HG02973 (cell line): Measurements from ENCODE around the gene CSTB.

Experiments used
- ATAC-seq: cut with Tn5 transposase; IDR thresholded peaks from one replicate; pipeline ENCODE4 v1.9.1; 2021; ENCODE audit warnings: moderate library complexity; ENCODE audit not compliant: unreplicated experiment

The CSTB gene

DNA sequence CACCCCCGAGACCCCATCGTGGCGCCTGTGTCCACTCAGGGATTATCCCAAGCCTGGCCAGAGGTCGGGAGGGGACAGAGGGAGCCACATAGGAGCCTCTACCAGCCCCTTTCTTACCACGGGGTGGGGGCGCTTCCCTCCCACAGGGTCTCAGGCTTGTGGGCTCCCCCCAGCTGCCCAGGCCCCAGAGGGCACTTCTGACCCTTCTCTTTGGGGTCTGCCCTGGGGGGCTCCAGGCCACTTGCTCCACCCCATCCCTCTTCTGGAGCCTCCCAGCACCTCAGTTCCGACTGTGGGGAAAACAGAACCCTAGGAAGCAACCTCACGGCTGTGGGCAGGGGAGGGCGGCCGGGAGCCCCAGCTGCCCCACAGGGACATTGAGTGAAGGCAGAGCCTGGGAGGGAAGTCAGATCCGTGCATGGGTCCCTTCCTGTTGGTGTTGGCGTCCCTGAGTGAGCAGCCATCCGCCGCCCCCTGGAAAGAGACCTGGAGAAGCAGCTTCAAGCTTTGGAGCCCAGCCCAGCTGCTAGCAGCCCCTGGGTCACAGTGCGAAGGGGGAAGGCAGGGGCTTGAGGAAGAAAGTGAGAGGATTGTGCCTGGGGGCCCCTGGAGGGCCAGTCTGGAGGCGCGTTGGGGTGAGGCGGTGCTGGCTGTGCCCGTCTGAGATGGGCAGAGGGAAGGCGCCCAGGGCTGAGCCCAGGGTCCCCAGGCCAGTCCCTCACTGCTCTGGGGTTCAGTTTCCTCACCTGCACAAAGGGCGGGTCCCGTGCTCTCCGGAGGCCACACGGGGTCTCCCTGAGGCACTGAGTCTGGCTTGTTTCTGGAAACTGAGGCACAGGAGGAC, 35.4 kb upstream of the CSTB start:
- no peak for ATAC-seq

DNA sequence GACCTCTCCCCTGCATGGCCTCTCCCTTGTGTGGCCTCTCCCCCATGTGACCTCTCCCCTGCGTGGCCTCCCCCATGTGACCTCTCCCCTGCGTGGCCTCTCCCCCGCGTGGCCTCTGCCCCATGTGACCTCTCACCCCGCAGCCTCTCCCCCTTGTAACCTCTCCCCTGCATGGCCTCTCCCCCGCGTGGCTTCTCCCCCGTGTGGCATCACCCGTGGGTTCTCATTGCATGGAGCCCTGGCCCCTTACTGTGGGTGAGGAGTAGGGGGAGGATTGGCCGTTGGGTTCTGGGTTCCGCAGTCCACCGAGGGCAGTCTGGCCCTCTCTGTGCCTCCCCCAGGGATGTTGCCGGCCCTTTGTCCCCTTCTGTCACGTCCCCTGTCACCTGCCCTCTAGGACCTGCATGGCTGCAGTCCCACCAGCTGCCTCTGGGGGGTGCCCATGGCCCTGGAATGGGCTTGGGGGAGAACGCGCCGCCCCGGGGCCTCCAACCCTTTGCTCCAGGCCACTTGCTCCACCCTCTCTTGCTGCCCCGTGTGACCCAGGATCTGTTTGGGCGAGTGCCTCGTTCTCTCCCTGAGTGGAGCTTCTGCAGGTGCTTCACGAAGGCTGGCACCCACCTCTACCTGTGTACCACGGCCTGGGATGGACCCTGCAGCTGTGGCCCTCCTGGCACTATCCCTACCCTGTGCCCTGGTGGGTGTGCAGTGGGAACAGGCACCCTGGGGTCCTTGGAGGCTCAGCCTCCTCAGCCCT, 34.6 kb upstream of the CSTB start:
- ATAC-seq: no peak

DNA sequence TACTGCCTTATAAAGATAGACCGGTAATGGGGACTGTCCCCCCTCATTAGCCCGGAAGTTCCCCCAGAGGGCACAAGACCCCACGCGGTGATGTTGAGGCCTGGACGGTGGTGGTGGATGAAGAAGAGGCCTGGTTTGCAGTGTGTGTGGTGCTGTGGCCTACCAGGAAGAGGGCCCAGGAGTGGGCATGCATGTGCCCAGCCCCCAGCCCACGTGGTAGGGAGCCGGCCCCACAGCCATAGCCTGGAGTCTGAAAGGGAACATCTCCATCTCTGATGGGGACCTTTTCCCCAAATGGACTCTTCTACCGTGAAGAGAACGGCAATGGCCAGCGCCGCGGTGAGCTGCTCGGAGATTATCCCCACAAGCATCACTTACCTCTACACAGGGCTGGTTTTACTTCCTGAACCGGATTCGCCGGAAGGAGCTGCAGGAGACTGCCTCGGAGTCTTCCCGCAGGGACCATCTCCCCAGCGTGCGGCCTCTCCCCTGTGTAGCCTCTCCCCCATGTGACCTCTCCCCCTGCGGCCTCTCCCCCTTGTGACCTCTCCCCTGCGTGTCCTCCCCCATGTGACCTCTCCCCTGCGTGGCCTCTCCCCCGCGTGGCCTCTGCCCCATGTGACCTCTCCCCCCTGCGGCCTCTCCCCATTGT, 33.9 kb upstream of the CSTB start:
- ATAC-seq: no peak

DNA sequence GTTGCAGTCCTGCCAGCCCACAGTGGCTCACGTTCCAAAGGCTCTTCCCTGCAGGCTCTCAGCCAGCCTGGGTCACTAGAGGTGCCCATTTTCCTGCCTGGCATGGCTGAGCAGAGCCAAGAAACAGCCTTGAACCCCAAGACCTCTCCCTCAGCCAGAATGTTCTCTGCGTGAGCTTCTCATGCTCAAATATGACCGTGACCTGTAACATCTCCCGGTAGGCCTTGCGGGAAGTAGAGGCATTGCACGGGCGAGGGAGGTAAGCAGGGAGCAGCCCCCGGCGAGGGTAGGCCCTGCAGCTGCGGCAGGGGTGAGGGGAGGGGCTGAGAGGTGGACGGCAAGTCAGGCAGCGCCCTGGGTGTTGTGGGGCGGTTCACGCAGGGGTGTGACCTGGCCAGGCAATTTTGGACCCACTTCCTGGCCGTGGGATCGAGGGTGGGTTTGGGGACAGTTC, 33.3 kb upstream of the CSTB start:
- ATAC-seq: no peak

DNA sequence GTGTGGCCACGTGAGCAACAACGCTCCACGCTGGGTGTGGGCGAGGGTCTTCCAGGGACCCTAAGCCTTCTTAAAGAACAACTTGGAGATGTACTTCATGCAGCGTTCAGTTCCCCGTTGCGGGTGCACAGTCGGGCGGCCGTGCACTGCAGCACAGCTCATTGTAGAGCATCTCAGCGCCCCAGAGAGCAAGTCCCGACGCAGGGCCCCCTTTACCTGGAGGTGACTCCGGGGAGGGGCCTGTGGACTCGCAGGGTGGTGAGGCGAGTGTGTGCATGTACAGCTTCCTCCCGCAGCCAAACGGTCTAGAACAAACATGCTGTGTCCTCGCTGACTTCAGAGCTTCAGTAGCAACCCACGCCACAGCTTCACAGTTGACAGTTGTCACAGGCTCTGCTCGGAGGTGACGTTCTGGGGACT, 32.7 kb upstream of the CSTB start:
- no peak for ATAC-seq

DNA sequence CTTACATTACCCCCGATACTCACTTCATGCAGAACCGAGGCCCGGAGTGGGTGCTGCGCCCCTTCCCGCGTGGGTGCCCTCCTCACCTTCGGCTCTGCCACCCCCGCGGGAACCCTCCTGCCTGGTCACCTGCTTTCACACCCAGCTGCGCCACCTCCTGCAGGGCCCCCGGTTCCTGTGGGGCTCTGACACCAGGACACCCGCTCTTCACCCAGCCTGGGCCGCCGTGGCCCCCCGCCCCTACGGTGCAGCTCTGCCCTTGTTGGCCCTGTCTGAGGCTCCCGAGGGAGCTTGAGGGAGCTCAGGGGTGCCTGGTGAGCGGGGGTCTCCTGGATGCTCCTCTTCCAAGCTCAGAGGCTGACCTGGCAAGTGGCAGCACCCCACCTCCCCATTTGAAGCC, 32.3 kb upstream of the CSTB start:
- ATAC-seq: no peak

DNA sequence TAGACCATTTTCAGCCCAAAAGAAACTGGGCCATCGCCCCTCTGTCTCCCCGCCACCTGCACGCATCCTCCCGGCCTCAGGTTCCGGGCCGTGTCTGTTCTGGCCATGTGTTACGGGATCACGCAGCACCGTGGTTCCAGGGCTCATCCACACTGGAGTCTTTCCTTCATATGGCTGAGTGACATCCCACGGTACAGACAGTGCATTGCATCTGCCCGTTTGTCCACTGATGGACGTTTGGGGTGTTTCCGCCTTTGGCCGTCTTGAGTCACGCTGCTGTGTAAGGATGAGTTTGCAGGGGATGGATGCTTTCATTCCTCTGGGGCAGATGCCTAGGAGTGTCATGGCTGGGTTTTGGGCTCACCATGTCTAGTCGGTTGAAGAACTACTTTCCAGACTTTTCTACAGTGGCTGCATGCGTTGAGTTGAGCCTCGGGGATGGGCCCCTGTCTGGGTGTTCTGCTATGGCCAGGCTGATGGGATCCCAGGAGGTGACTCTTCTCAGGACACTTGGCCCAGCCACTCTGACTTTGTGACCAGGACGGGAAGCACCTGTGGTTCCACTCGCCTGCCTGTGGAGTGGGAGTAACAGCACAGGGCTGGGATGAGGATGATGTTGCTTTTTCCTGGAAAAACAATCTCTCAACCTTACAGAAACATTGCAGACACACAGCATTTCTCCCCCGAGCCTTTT, 30.1 kb upstream of the CSTB start:
- no peak for ATAC-seq

DNA sequence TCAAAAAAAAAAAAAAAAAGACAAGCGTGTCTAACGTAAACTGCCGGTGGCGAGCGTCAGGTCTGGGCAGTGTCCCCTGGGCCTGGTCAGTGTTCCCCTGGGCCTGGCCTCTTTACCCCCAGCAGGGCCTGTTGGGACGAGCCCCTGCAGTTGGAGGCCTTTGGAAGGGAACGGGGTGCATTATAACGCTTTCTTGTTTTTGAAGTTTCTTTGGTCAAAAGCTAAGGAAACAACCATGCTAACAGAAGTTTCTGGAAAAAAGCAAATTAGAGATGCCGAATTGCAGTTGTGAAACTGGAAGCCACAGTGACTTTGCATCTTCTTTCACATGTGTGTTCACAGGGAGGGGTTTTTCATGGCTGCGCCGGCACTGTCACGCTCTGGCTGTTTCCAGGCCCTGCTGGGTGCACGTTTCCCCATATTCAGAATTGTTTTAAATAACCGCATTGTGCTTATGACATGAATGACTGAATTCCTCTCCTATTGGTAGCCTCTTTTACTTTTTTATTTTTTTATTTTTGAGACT, 29.2 kb upstream of the CSTB start:
- ATAC-seq: peak; percentile 75

DNA sequence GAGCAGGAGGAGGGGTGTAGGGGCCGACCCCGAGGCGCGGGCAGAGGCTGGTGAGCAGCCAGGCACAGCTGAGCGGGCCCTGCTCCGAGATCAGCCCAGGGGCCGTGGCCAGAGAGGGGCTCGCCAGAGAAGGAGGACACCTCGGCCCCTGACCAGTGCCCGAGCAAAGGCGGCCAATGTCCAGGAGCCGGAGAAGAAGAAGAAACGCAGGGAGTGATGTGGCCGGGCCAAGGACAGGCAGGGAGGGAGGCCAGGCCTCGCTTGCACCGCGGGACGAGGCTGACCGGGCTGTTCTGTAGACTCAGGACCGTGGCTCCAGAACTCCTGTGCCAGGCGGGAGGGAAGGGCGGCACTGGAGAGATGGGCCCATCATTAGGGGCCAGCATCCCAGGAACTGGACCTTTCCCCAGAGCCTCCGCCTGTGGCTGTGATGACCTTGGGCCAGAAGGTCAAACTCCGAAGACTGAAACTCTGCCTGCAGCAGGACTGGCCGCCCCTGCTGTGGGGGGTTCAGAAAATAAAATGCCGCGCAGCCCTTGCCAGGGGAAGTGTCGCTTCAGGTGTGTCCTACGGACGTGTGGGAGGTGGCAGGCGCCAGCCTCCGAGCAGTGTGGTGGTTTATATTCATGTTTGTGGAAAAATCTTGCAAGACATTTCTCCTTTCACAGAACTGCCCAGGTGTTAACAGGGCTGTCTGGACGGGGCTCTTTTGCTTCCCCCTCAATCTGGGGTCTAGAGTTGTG, 27.6 kb upstream of the CSTB start:
- no peak for ATAC-seq

DNA sequence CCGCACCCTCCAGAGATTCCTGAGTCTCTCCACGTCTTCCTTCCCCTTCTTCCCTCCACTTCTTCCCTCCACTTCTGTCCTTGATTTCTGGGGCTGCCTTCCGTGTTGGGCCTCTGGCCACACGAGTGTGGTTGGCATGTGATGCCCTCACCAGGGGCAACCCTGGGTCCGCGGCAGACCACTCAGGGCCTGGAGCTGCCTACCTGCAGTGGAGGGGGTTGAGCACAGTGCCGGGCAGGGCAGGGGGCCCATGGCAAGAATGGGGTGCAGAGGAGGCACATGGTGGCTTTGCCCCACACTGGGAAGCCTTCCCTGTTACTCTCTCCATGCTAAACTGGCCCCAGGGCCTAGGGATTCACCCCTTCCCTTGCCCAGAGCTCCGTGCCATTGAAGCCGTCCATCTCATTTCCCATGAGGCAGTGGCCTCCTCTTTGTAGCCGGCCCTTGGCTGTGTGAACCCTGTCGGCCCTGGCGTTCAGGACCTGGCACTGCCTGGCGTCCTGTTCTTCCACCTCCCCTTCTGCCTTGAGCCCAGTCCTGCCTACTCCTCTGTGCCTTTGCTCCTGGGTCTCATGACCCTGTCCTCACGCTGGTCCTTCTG, 26.7 kb upstream of the CSTB start:
- ATAC-seq: no peak

DNA sequence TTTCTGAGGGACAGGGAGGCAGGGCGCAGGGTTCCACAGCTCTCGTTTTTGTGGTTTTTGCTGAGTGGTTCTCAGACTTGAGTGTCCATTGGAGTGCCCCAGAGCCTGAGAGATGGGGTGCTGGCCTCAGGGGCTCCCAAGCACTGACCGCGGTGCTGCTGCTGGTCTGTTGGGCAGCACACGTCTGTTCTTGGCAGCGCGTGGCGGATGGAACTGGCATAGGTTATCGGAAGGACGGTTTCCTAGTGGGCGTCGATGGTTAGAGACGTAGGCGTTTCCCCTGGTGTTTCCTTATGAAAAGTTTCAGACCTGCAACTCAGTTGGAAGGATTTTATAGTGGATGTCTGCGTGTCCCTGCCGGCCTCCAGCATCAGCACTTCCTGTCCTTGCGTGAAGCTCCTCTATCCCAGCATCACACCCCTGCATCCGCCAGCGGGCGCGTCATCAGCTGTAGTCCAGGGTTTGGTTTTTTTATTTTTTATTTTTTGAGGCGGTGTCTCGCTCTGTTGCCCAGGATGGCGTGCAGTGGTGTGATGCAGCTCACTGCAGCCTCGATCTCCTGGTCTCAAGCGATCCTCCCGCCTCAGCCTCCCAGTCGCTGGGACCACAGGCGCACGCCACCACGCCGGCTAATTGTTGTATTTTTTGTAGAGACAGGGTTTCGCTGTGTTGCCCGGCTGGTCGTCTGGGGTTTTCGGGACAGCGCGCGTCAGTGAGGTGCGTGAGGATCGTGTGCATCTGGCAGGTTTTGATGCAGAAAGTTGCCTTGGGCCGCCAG, 25.1 kb upstream of the CSTB start:
- ATAC-seq: no peak

DNA sequence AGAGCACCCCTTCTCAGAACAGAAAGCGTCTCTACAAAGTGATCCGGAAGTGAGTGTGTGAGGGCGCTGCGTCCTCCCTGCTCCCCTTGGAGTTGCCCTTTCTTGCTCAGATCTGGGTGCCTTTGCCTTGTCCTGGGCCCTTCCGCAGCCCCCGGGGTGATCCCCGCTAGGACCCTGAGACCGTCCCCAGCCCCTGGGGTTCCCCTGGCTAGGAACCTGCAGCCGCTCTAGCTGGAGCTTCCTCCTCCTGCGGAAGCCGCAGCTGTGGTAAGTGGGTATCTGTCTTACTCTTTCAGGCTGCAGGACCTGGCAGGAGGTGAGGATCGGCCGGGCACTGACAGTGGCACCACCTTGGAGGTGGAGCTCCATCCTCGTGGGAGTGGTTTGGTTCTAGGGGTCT, 24.5 kb upstream of the CSTB start:
- ATAC-seq: no peak

DNA sequence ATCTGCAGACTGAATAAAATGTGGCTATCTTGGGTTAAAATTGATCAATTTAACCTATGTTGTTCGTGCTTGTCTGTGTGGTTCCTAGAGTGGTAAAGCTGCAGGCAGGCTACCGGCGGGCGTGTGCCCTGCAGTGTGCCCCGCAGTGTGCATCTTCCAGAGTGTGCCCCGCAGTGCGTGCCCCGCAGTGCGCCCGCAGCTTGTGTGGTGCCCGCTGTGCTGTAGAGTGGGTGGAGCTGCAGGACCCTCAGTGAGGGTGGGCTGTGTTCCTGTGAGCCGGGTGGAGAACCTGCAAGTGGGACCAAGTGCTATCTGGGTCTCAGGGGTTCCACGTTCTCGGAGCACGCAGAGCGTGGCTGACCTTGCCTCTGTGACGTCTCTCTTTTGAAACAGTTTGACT, 24.0 kb upstream of the CSTB start:
- no peak for ATAC-seq

DNA sequence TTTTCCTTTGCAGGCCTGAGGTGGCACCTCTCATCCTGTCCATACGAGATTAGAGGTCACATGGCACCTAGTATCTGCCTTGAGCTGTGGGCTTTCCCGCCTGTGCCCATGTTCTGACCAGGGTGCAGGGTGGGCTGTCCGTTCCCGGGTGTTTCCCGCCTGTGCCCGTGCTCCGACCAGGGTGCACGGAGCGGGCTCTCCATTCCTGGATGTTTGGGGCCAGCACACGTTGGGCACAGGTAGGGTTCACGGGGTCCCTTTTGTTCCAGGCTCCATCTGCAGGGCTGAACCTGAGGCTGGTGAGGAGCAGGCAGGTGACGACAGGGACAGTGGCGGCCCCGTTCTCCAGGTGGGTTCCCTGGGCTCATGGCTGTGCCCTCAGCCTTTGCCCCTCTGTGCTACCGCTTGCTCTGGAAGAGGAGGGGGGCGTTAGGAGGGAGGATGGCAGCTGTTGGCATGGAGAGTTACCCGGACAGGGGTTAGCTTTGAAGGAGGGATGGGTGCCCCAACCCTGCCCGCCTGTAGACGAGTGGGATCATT, 23.3 kb upstream of the CSTB start:
- no peak for ATAC-seq

DNA sequence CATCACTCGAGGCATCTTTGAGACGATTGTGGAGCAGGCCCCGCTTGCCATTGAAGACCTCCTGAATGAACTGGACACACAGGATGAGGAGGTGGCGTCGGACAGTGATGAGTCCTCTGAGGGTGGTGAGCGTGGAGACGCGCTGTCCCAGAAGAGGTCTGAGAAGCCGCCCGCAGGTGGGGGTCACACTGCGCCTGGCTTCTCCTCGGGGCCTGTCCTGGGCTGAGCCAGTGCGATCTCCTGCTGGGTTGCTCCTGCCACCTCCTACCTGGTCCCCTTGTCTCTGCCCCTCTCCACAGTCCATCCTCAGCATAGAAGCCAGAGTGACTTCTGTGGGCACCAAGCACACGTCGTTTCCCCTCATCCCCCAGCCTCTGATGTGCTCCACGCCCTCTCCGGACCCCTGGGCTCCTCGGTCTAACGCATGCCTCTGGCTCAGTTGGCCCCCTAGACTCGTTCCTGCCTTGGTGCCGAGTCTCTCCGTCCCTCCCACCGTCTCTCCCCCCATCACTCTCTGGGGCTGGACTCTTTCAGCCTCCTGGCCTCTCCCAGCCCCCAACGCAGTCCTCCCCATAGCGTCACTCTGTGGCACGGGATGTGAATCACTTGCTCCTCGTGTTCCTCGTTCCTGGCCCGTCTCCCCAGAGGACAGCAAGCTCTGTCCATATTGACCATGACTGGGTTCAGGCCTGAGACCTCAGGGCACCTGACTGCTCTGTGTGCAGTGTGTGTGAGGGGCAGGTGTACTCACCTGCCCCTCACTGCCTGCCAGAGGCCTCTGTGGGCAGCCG, 22.0 kb upstream of the CSTB start:
- ATAC-seq: no peak

DNA sequence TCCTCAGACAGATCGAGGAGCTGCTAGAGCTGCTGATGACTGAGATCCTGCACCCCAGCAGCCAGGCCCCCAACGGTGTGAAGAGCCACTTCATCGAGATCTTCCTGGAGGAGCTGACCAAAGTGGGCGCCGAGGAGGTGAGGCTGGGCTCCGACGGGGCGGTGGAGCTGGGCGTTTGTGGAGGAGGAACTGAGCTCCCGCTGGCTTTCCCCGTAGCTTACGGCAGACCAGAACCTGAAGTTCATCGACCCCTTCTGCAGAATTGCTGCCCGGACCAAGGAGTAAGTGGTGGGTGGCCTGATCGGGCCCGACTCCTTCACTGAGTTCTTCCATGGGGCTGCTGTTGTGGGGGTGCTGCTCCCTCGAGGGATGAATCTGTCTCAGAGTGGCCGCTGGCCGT, 21.3 kb upstream of the CSTB start:
- ATAC-seq: no peak

DNA sequence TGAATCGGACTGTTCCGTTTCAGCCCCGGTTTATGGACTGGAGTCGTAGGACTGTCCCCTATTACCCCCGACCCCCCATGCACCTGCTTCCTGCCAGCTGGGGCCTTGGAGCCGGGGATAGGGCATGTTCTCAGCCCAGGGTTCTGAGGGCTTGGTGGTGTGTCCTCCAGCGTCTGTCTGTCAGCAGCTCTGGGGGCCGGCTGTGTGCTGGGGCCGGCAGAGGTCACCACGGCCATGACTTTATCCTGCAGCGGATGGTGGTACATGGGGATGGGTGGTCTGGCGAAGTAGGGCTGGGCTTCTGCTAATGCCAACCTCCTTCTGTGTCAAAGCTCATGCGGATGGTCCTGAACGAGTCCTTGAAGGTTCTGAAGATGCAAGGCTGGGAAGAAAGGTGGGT, 18.7 kb upstream of the CSTB start:
- ATAC-seq: no peak

DNA sequence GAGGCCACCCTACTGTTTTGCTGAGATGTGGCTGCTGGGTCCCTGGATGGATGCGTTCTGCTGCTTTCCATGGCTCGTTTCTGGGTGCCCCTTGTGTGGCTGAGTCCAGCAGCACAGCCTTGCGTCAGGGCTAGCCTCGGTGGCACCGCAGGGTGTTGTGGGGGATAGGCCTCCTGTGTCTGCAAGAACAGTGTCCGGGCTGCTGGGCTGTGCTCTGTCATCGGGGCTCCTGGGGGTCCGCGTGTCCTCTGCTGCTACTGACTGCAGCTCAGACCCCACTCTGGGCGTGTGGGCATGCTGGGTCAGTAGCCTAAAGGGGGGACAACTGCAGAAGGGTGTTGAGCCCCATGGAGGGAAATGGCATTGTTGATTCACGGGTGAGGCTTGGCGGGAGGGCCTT, 18.2 kb upstream of the CSTB start:
- no peak for ATAC-seq
